Measurements from ENCODE around the gene TARP.
"Not testable (repeated sequence)": the region's sequence is repeated elsewhere in the genome, so short reads cannot be mapped to it uniquely, and the experiment has no call there.

The TARP gene

GRCh38 chr7:38276096-38276877 lies 2.9 kb upstream of the TARP start:
- Histone ChIP-seq H3K4me3 (ENCODE audit: low read length) (no peak overlapping the region), H3K4me2 (ENCODE audit: low read length) (no peak overlapping the region), H3K9me3 (replicated peaks; ENCODE audit: low read length) (no peaks in the 10 kb centered on the region), H3K9ac (ENCODE audit: low read depth, low read length) (no peak overlapping the region), H3K27me3 (ENCODE audit: control insufficient read depth, insufficient read depth, low read length) (no peaks in the 10 kb centered on the region), H3K4me1 (ENCODE audit: control insufficient read depth, insufficient read depth, low read length) (no peaks in the 10 kb centered on the region), H3K36me3 (ENCODE audit: insufficient read depth, low read length) (no peaks in the 10 kb centered on the region)

GRCh38 chr7:38274927-38275620 lies 1.6 kb upstream of the TARP start:
- H3K4me1 ChIP-seq (ENCODE audit: control insufficient read depth, insufficient read depth, low read length), result no peaks in the 10 kb centered on the region
- H3K9ac ChIP-seq (ENCODE audit: low read depth, low read length), result no peak overlapping the region
- H3K36me3 ChIP-seq (ENCODE audit: insufficient read depth, low read length), result no peaks in the 10 kb centered on the region
- H3K4me3 ChIP-seq (ENCODE audit: low read length), result no peak overlapping the region
- no peaks in the 10 kb centered on the region for H3K9me3 ChIP-seq (replicated peaks; ENCODE audit: low read length)
- no peak overlapping the region for H3K4me2 ChIP-seq (ENCODE audit: low read length)
- H3K27me3 ChIP-seq (ENCODE audit: control insufficient read depth, insufficient read depth, low read length), result no peaks in the 10 kb centered on the region

GRCh38 chr7:38274486-38274885 lies 1.1 kb upstream of the TARP start:
- H3K4me1 ChIP-seq (ENCODE audit: control insufficient read depth, insufficient read depth, low read length), result no peaks in the 10 kb centered on the region
- no peaks in the 10 kb centered on the region for H3K27me3 ChIP-seq (ENCODE audit: control insufficient read depth, insufficient read depth, low read length)
- H3K4me3 ChIP-seq (ENCODE audit: low read length), result no peak overlapping the region
- H3K9me3 ChIP-seq (replicated peaks; ENCODE audit: low read length), result no peaks in the 10 kb centered on the region
- no peak overlapping the region for H3K9ac ChIP-seq (ENCODE audit: low read depth, low read length)
- no peaks in the 10 kb centered on the region for H3K36me3 ChIP-seq (ENCODE audit: insufficient read depth, low read length)
- H3K4me2 ChIP-seq (ENCODE audit: low read length), result no peak overlapping the region

- H3K36me3 ChIP-seq (ENCODE audit: insufficient read depth, low read length); H3K4me3 ChIP-seq (ENCODE audit: low read length); H3K4me1 ChIP-seq (ENCODE audit: control insufficient read depth, insufficient read depth, low read length); H3K27me3 ChIP-seq (ENCODE audit: control insufficient read depth, insufficient read depth, low read length); H3K9me3 ChIP-seq (replicated peaks; ENCODE audit: low read length); H3K9ac ChIP-seq (ENCODE audit: low read depth, low read length); H3K4me2 ChIP-seq (ENCODE audit: low read length): not testable (repeated sequence)
These were observed 3.0 kb downstream of the TARP start for GRCh38 chr7:38270405-38270804.

- H3K4me2 ChIP-seq (ENCODE audit: low read length); H3K36me3 ChIP-seq (ENCODE audit: insufficient read depth, low read length); H3K9me3 ChIP-seq (replicated peaks; ENCODE audit: low read length); H3K27me3 ChIP-seq (ENCODE audit: control insufficient read depth, insufficient read depth, low read length); H3K4me1 ChIP-seq (ENCODE audit: control insufficient read depth, insufficient read depth, low read length); H3K4me3 ChIP-seq (ENCODE audit: low read length); H3K9ac ChIP-seq (ENCODE audit: low read depth, low read length): not testable (repeated sequence)
These were observed 3.6 kb downstream of the TARP start for GRCh38 chr7:38269704-38270346.

DNA sequence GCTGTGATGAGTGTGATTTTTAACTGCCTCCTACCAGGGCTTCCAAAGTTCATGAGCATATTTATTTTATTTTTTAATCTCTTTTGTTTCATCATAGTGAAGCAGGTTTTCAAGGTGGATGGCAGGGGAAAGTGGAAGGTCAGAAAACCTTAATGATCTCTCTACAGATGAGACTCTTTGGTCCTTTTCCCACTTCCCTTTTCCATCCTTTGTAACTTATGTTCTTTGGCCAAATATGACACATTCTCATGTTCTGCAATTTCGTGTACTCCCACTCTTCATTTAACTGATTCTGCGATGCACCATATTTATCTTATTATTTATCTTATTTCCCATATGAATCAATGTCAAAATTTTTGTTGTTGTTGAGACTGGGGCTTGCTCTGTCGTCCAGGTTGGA lies 7.5 kb downstream of the TARP start:
- H3K9me3 ChIP-seq (replicated peaks; ENCODE audit: low read length); H3K36me3 ChIP-seq (ENCODE audit: insufficient read depth, low read length); H3K4me1 ChIP-seq (ENCODE audit: control insufficient read depth, insufficient read depth, low read length); H3K4me2 ChIP-seq (ENCODE audit: low read length); H3K4me3 ChIP-seq (ENCODE audit: low read length); H3K9ac ChIP-seq (ENCODE audit: low read depth, low read length); H3K27me3 ChIP-seq (ENCODE audit: control insufficient read depth, insufficient read depth, low read length): not testable (repeated sequence)

- H3K4me2 ChIP-seq (ENCODE audit: low read length); H3K4me3 ChIP-seq (ENCODE audit: low read length); H3K36me3 ChIP-seq (ENCODE audit: insufficient read depth, low read length); H3K27me3 ChIP-seq (ENCODE audit: control insufficient read depth, insufficient read depth, low read length); H3K4me1 ChIP-seq (ENCODE audit: control insufficient read depth, insufficient read depth, low read length); H3K9me3 ChIP-seq (replicated peaks; ENCODE audit: low read length); H3K9ac ChIP-seq (ENCODE audit: low read depth, low read length): not testable (repeated sequence)
These were observed 8.8 kb downstream of the TARP start for GRCh38 chr7:38264602-38265001.

- not testable (repeated sequence) for H3K4me2 ChIP-seq (ENCODE audit: low read length); H3K4me3 ChIP-seq (ENCODE audit: low read length); H3K36me3 ChIP-seq (ENCODE audit: insufficient read depth, low read length); H3K9ac ChIP-seq (ENCODE audit: low read depth, low read length); H3K27me3 ChIP-seq (ENCODE audit: control insufficient read depth, insufficient read depth, low read length); H3K4me1 ChIP-seq (ENCODE audit: control insufficient read depth, insufficient read depth, low read length); H3K9me3 ChIP-seq (replicated peaks; ENCODE audit: low read length)
These were observed 10.2 kb downstream of the TARP start for GRCh38 chr7:38263274-38263673.

DNA sequence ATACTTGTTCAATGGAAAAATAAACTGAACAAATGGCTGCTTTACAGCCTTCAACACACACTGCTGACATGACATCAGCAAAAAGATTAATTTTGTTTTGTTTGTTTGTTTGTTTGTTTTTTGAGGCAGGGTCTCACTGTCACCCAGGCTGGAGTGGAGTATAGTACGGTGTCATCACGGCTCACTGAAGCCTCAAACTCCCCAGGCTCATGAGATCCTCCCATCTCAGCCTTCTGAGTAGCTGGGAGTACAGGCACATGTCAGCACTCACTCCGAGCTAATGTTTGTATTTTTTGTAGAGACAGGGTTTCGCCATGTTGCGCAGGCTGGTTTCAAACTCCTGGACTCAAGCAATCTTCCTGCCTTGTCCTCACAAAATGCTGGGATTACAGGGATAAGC lies 10.9 kb downstream of the TARP start:
- no peaks in the 10 kb centered on the region for H3K4me1 ChIP-seq (ENCODE audit: control insufficient read depth, insufficient read depth, low read length)
- H3K9me3 ChIP-seq (replicated peaks; ENCODE audit: low read length), result no peaks in the 10 kb centered on the region
- H3K4me3 ChIP-seq (ENCODE audit: low read length), result no peak overlapping the region
- H3K27me3 ChIP-seq (ENCODE audit: control insufficient read depth, insufficient read depth, low read length), result peaks cover 9% of the 10 kb centered on the region
- H3K36me3 ChIP-seq (ENCODE audit: insufficient read depth, low read length), result no peaks in the 10 kb centered on the region
- H3K9ac ChIP-seq (ENCODE audit: low read depth, low read length), result no peak overlapping the region
- no peak overlapping the region for H3K4me2 ChIP-seq (ENCODE audit: low read length)

DNA sequence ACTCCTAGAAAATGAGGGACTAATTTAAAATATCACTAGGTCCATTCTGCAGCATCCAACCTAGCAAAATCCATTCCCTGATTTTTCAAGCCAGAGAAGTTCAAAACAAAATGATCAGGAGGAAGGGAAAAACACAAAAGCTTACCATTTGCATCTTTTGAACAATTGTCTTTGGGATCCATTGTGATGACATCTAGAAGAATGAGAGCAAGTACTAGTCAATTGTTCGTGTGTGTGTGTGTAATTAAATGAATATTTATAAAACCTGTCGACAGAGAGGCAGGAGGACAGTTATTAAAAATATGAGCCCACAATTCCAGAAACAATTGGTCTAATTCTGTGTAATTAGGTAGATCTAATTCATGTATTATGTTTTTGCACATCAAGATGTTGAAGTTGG lies 11.4 kb downstream of the TARP start:
- not testable (repeated sequence) for H3K4me3 ChIP-seq (ENCODE audit: low read length); H3K36me3 ChIP-seq (ENCODE audit: insufficient read depth, low read length); H3K4me2 ChIP-seq (ENCODE audit: low read length); H3K9ac ChIP-seq (ENCODE audit: low read depth, low read length); H3K27me3 ChIP-seq (ENCODE audit: control insufficient read depth, insufficient read depth, low read length); H3K9me3 ChIP-seq (replicated peaks; ENCODE audit: low read length); H3K4me1 ChIP-seq (ENCODE audit: control insufficient read depth, insufficient read depth, low read length)

DNA sequence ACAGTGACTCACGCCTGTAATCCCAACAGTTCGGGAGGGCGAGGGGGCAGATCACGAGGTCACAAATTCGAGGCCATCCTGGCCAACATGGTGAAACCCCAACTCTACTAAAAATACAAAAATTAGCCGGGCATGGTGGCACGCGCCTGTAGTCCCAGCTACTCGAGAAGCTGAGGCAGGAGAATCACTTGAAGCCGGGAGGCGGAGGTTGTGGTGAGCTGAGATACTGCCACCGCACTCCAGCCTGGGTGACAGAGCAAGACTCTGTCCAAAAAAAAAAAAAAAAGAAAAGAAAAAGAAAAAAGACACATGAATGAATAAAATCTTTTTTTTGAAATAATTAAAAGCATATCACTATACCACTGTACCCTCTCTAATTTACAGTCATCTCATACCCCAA lies 11.8 kb downstream of the TARP start:
- H3K36me3 ChIP-seq (ENCODE audit: insufficient read depth, low read length); H3K9ac ChIP-seq (ENCODE audit: low read depth, low read length); H3K27me3 ChIP-seq (ENCODE audit: control insufficient read depth, insufficient read depth, low read length); H3K4me1 ChIP-seq (ENCODE audit: control insufficient read depth, insufficient read depth, low read length); H3K9me3 ChIP-seq (replicated peaks; ENCODE audit: low read length); H3K4me3 ChIP-seq (ENCODE audit: low read length); H3K4me2 ChIP-seq (ENCODE audit: low read length): not testable (repeated sequence)

DNA sequence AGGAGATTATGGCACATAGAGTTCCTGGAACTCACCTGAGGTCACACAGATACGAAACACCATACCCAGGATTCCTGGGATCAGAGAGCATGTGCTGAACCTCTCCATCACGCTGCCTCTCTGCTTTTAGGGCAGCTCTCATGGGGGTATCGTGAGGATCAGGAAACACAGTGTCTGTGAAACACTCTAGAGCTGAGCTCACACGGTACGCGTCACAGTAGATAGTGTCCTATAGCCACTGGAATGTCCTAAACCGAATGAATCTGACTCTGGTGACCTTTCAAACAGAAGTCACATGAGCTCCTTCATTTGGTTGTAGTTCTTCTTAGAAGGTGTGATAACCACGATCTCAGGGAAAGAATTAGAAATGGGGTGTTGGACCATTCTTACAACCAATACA lies 14.3 kb downstream of the TARP start:
- not testable (repeated sequence) for H3K4me3 ChIP-seq (ENCODE audit: low read length); H3K27me3 ChIP-seq (ENCODE audit: control insufficient read depth, insufficient read depth, low read length); H3K4me2 ChIP-seq (ENCODE audit: low read length); H3K9me3 ChIP-seq (replicated peaks; ENCODE audit: low read length); H3K36me3 ChIP-seq (ENCODE audit: insufficient read depth, low read length); H3K9ac ChIP-seq (ENCODE audit: low read depth, low read length); H3K4me1 ChIP-seq (ENCODE audit: control insufficient read depth, insufficient read depth, low read length)

All from skeletal muscle satellite cell (primary cell).